WTC11 (cell line): ENCODE measurements around the gene DCLK2.
A peak's percentile ranks its signal among the peaks of the same experiment; 100 is the strongest.

Experiments
- ATF3 ChIP-seq: sonication (generic); formaldehyde crosslinking; conservative IDR thresholded peaks from 2 replicates; pipeline ENCODE4 v1.8.1; 2022; ENCODE audit warnings: mild to moderate bottlenecking, missing genetic modification reagents
- CTCF ChIP-seq: fragments of 200-600 bp; IDR thresholded peaks from 2 replicates; pipeline ENCODE4 v1.8.0; 2022; ENCODE audit warnings: antibody characterized with exemption
- ELF4 ChIP-seq: sonication (generic); formaldehyde crosslinking; IDR thresholded peaks from 2 replicates; pipeline ENCODE4 v1.8.1; 2022; ENCODE audit warnings: low read depth, mild to moderate bottlenecking, moderate library complexity, missing genetic modification reagents
- GTF2I ChIP-seq: fragments of 250-450 bp; sonication (Bioruptor Pico); conservative IDR thresholded peaks from 2 replicates; pipeline ENCODE4 v1.4.0; 2021; ENCODE audit warnings: mild to moderate bottlenecking
- IRF2 ChIP-seq: sonication (generic); formaldehyde crosslinking; IDR thresholded peaks from 2 replicates; pipeline ENCODE4 v1.8.0; 2022; ENCODE audit warnings: low read depth, missing genetic modification reagents, borderline replicate concordance
- MAX ChIP-seq: sonication (generic); formaldehyde crosslinking; IDR thresholded peaks from 2 replicates; pipeline ENCODE4 v1.8.0; 2022; ENCODE audit warnings: mild to moderate bottlenecking, missing genetic modification reagents
- SP1 ChIP-seq: sonication (generic); formaldehyde crosslinking; conservative IDR thresholded peaks from 2 replicates; pipeline ENCODE4 v1.8.1; 2022; ENCODE audit warnings: missing genetic modification reagents

- TF ChIP-seq CTCF (no peak), MAX (peak; percentile 74), IRF2 (no peak), GTF2I (CRISPR knock-in tag) (no peak), SP1 (CRISPR knock-in tag) (no peak), ELF4 (CRISPR knock-in tag) (no peak), ATF3 (CRISPR knock-in tag) (no peak)
Observed at GRCh38 chr4:150079081-150079581, 886 bp downstream of the DCLK2 start.
